Liver (tissue), 9 donors: ENCODE measurements around the gene TMEM259. TPM values are rescaled to one million over a fixed set of nuclear protein-coding genes. Genes with fewer than 3 reads are reported as not detected.

Experiments
- DNase-seq: peaks from one replicate; pipeline ENCODE4 v3.0.0-alpha.2; 2017; ENCODE audit warnings: low spot score
- H3K27ac ChIP-seq, 2 donors: one replicate each; pipeline ENCODE4 v1.7.0; 2013; ENCODE audit warnings: inconsistent platforms in 2 of 2, low read length in 2 of 2, control low read depth in 1 of 2, low read depth in 1 of 2, mild to moderate bottlenecking in 1 of 2
- H3K27me3 ChIP-seq, 4 donors: one replicate each; pipeline versions ENCODE4 v1.6.1 to v1.7.0; 2013; ENCODE audit warnings: low read length in 3 of 4, inconsistent platforms in 1 of 4, mild to moderate bottlenecking in 1 of 4, moderate library complexity in 1 of 4; ENCODE audit not compliant: control insufficient read depth in 4 of 4, insufficient read depth in 4 of 4
- H3K36me3 ChIP-seq, 4 donors: one replicate each; pipeline versions ENCODE4 v1.6.1 to v1.7.0; 2013; ENCODE audit warnings: low read length in 3 of 4, mild to moderate bottlenecking in 3 of 4, low read depth in 1 of 4, moderate library complexity in 1 of 4; ENCODE audit not compliant: control insufficient read depth in 4 of 4, insufficient read depth in 3 of 4
- H3K4me1 ChIP-seq, 4 donors: one replicate each; pipeline versions ENCODE4 v1.6.1 to v1.7.0; 2013; ENCODE audit warnings: low read length in 3 of 4, mild to moderate bottlenecking in 3 of 4, moderate library complexity in 1 of 4; ENCODE audit not compliant: control insufficient read depth in 4 of 4, insufficient read depth in 4 of 4
- H3K4me3 ChIP-seq, 3 donors: one replicate each; pipeline versions ENCODE4 v1.6.1 to v1.7.0; 2013; ENCODE audit warnings: low read length in 3 of 3, control low read depth in 1 of 3, low read depth in 1 of 3, mild to moderate bottlenecking in 1 of 3
- H3K9ac ChIP-seq, 2 donors: one replicate each; pipeline ENCODE4 v1.7.0; 2013; ENCODE audit warnings: low read length in 2 of 2, mild to moderate bottlenecking in 2 of 2, moderate library complexity in 2 of 2, control low read depth in 1 of 2, low read depth in 1 of 2
- H3K9me3 ChIP-seq, 4 donors: one replicate each; pipeline versions ENCODE4 v1.6.1 to v1.7.0; 2013; ENCODE audit warnings: low read length in 3 of 4; ENCODE audit not compliant: control insufficient read depth in 4 of 4
- ATF3 ChIP-seq: IDR thresholded peaks from 2 replicates; pipeline ENCODE4 v1.6.1; 2016; ENCODE audit warnings: antibody characterized with exemption
- CTCF ChIP-seq: fragments of 150-350 bp; IDR thresholded peaks from 2 replicates; pipeline ENCODE4 v1.5.1; 2017; ENCODE audit warnings: improper control_type of control experiment, low read depth, low read length; ENCODE audit not compliant: missing input control
- EGR1 ChIP-seq, 2 donors: IDR thresholded peaks; 2 replicates each; pipeline ENCODE4 v1.6.1; 2016 to 2018; ENCODE audit warnings: antibody characterized with exemption in 2 of 2, low read depth in 2 of 2
- FOXA1 ChIP-seq: IDR thresholded peaks from 2 replicates; pipeline ENCODE4 v1.6.1; 2016; ENCODE audit warnings: antibody characterized with exemption
- FOXA2 ChIP-seq: IDR thresholded peaks from 2 replicates; pipeline ENCODE4 v1.6.1; 2016; ENCODE audit warnings: antibody characterized with exemption
- HNF4A ChIP-seq, 2 donors: conservative IDR thresholded peaks; 2 replicates each; pipeline ENCODE4 v1.6.1; 2016; ENCODE audit warnings: antibody characterized with exemption in 2 of 2, mild to moderate bottlenecking in 2 of 2
- HNF4G ChIP-seq: IDR thresholded peaks from 2 replicates; pipeline ENCODE4 v1.6.1; 2016; ENCODE audit warnings: antibody characterized with exemption
- JUND ChIP-seq, 2 donors: IDR thresholded peaks; 2 replicates each; pipeline ENCODE4 v1.6.1; 2016; ENCODE audit warnings: antibody characterized with exemption in 2 of 2
- MAX ChIP-seq: IDR thresholded peaks from 2 replicates; pipeline ENCODE4 v1.6.1; 2016; ENCODE audit warnings: antibody characterized with exemption
- NR2F2 ChIP-seq: IDR thresholded peaks from 2 replicates; pipeline ENCODE4 v1.6.1; 2016; ENCODE audit warnings: antibody characterized with exemption
- REST ChIP-seq: IDR thresholded peaks from 2 replicates; pipeline ENCODE4 v1.6.1; 2016; ENCODE audit warnings: antibody characterized with exemption, mild to moderate bottlenecking
- RXRA ChIP-seq, 2 donors: IDR thresholded peaks; 2 replicates each; pipeline ENCODE4 v1.6.1; 2017 to 2018; ENCODE audit warnings: antibody characterized with exemption in 2 of 2, mild to moderate bottlenecking in 1 of 2
- SP1 ChIP-seq: IDR thresholded peaks from 2 replicates; pipeline ENCODE4 v1.6.1; 2018; ENCODE audit warnings: antibody characterized with exemption, mild to moderate bottlenecking
- TAF1 ChIP-seq: conservative IDR thresholded peaks from 2 replicates; pipeline ENCODE4 v1.6.1; 2016; ENCODE audit warnings: antibody characterized with exemption, mild to moderate bottlenecking
- YY1 ChIP-seq: IDR thresholded peaks from 2 replicates; pipeline ENCODE4 v1.6.1; 2016; ENCODE audit warnings: antibody characterized with exemption, mild to moderate bottlenecking
- ZBTB33 ChIP-seq: IDR thresholded peaks from 2 replicates; pipeline ENCODE4 v1.6.1; 2016; ENCODE audit warnings: antibody characterized with exemption
- WGBS: extraction: QIAGEN DNeasy Blood & Tissue Kit; methylation state at CpG from one replicate; pipeline ENCODE4 v1.1.7; 2013; 5-methylcytosine and 5-hydroxymethylcytosine counted together
- polyA plus RNA-seq, 2 donors: library from polyadenylated mRNA; stranded (reverse) in 1 of 2; unstranded in 1 of 2; fragments of 200-250 nt in 1 of 2; fragments of >200 nt in 1 of 2; fragmentation: Nextera tagmentation in 1 of 2; extraction: Ambion mirVana in 1 of 2; gene quantifications; one replicate each; pipeline versions ENCODE4 v1.2.1 to v1.2.3, GENCODE V29; 2013 to 2015
- total RNA-seq, 2 donors: library from RNA; depleted of rRNA; stranded (reverse); fragments of >200 nt; gene quantifications; one replicate each; pipeline ENCODE4 v1.2.3, GENCODE V29; 2014
- donor health status: healthy.
- donor health status: healthy.
- donor health status: healthy.
- donor health status: healthy.
- donor health status: healthy.

Gene TMEM259
- total and polyA plus RNA-seq, 4 donors: 29.7 to 99.3 (median 57.3) TPM

DNA sequence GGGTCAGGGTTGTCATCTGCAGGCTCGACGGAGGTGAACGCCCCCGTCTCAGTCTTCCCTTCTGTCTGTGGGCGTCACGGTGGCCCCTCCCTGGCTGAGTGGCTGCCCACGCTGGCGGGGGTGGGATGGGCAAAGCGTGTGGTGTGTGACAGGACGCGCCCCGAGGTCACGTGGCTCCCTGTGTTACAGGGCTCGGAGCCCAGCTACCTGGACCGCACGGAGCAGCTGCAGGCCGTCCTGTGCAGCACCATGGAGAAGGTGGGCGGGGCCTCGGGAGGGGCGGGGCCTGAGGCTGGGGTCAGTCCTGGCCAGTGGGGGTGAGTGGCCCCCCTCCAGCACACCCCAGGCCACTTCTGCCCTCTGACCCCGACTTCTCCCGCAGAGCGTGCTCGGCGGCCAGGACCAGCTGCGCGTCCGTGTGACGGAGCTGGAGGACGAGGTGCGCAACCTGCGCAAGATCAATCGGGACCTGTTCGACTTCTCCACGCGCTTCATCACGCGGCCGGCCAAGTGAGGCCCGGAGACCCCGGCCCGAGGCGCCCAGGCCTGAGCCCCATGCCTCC lies 27.0 kb downstream of the TMEM259 start:
- WGBS: 76% methylated on average over 43 of the region's 43 CpGs
- peaks cover 0 to 8% (median 0%) of the 10 kb centered on the region in 4 donors for H3K36me3 ChIP-seq
- H3K4me3 ChIP-seq: no peak overlapping the region
- DNase-seq: no peak
- peak overlapping the region; percentile 60 to 64 for H3K27ac ChIP-seq
- no peak overlapping the region for H3K9ac ChIP-seq
- H3K4me1 ChIP-seq: peaks cover 23 to 39% (median 31%) of the 10 kb centered on the region in 4 donors
- H3K9me3 ChIP-seq: no peaks in the 10 kb centered on the region
- no peaks in the 10 kb centered on the region for H3K27me3 ChIP-seq
- TF ChIP-seq ATF3 (no peak), JUND (IDR thresholded peaks at IDR 0.05) (no peak), FOXA1 (no peak), MAX (no peak), FOXA2 (no peak), NR2F2 (no peak), CTCF (no peak), TAF1 (no peak), EGR1 (IDR thresholded peaks at IDR 0.05; ENCODE audit: low read depth in 2 of 2) (no peak)

GRCh38 chr19:993361-993830 lies 27.5 kb downstream of the TMEM259 start:
- Histone ChIP-seq H3K9ac (no peak overlapping the region), H3K4me3 (no peak overlapping the region), H3K27me3 (no peaks in the 10 kb centered on the region), H3K36me3 (peaks cover 0 to 8% (median under 1%) of the 10 kb centered on the region in 4 donors), H3K9me3 (no peaks in the 10 kb centered on the region), H3K27ac (peak overlapping the region; percentile 60 to 64), H3K4me1 (peaks cover 23 to 39% (median 31%) of the 10 kb centered on the region in 4 donors)
- DNase-seq: no peak
- 56% methylated on average over 17 of the region's 17 CpGs for WGBS
- peak; percentile 44 for TF ChIP-seq REST
- TF ChIP-seq NR2F2: peak; percentile 25
- TF ChIP-seq RXRA (IDR thresholded peaks at IDR 0.05): peak; percentile 56 to 73
- no peak for TF ChIP-seq TAF1
- TF ChIP-seq ZBTB33: no peak
- TF ChIP-seq HNF4G: no peak
- TF ChIP-seq ATF3: no peak
- peak; percentile 68 to 72 for TF ChIP-seq HNF4A (conservative IDR thresholded peaks at IDR 0.05)
- peak; percentile 57 for TF ChIP-seq YY1
- peak; percentile 75 for TF ChIP-seq SP1
